Measurements from ENCODE around the gene POLR3B. TPM values are rescaled to one million over a fixed set of nuclear protein-coding genes. Genes with fewer than 3 reads are reported as not detected.

POLR3B gene
- total RNA-seq, 4 donors from 2014 or later = 5.7 to 7.9 (median 6.4) TPM

DNA sequence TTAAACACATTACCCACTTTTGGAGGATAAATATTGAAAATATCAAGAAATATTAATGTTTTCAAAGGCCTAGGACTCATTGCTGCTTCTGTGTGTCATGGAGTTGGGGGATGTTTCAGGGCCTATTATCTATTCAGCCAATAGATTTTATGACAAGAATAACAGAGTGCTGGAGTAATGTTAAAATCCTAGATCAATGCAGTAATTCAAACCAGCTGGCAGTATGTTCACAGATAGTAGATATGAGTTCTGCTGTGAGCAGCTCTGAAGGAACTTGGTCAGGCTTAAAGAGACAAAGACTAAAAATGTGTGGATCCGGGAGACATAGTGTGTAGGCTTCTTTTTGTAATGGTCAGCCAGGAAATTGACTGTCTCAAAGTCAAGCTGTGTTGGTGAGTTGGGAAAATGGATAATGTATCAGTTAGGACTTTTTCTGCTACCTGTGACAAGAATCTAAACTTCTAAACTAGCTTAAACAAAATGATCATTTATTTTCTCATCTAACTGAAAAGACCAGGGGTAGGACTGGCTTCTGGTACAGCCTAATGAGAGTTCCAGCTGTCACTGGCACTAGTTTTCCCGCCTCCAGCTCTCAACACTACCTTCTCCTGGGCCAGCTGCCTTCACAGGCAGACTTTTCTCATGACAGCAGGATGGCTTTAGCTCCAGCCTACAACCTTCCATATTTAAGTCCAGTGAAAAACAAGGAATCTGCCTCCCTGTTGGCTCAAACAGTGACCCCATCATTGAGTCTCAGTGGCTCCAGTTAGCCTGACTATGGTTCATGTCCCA is 16.3 kb upstream of the POLR3B start:
- Histone ChIP-seq H3K4me3 (no peak overlapping the region), H3K4me1 (peaks cover 7 to 54% (median 19%) of the 10 kb centered on the region in 3 donors), H3K36me3 (peaks cover 0 to 63% of the 10 kb centered on the region in 2 donors), H3K27me3 (no peaks in the 10 kb centered on the region), H3K27ac (peak overlapping the region; percentile 64 to 77 (median 71)), H3K9me3 (no peaks in the 10 kb centered on the region)
- TF ChIP-seq EP300 (IDR thresholded peaks at IDR 0.05) = no peak
- TF ChIP-seq CTCF (IDR thresholded peaks at IDR 0.05) = no peak
- no peak for TF ChIP-seq POLR2A (IDR thresholded peaks at IDR 0.05)
- TF ChIP-seq POLR2AphosphoS5 (IDR thresholded peaks at IDR 0.05) = no peak
- WGBS, 2 donors (ENCODE audit: low coverage in 1 of 2) = 59 to 75% methylated on average over 2 of the region's 2 CpGs
- ATAC-seq = no peak

DNA sequence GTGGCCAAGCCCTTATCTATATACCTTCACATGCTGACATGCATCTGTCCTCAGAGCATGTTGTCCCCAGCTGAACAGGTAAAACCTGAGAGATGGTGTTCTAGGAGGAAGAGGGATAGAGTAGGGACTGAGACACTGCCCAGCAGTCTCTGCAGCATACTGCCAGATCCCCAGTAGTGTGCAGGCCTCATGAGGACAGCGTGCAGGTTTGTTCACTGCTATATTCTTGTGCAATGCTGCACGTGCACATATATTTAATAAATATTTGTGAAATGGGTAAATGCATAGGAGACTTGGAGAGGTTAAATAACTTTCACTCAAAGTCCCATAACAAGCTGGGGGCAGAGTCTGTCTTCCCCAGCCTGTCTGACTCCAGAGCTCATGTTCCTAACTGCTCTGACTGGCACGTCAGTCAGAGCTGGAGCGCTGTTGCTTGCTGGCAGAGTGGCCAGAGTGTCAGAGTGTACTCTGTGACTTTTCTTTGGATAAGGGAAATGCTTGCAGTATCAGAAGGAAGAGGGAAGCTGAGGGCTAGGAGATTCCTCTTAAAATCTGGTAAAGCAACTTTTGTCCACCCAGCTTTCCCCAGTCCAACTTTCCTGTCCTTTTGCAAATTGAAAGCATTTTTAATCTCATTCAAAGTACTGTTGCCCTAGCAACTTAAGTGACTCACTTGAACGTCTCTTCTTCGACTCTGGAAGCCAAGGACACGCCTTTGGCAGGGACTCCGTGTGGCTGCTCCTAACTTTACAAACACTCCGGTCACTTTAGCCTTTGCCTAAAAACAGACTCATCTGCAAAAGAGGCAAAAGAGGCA is 14.9 kb upstream of the POLR3B start:
- H3K36me3 ChIP-seq = peaks cover 0 to 64% of the 10 kb centered on the region in 2 donors
- peaks cover 7 to 45% (median 19%) of the 10 kb centered on the region in 3 donors for H3K4me1 ChIP-seq
- peak; percentile 96 for ATAC-seq
- no peaks in the 10 kb centered on the region for H3K9me3 ChIP-seq
- peak overlapping the region; percentile 64 to 77 (median 71) for H3K27ac ChIP-seq
- H3K27me3 ChIP-seq = no peaks in the 10 kb centered on the region
- TF ChIP-seq POLR2AphosphoS5 (IDR thresholded peaks at IDR 0.05) (peak; percentile 56), EP300 (IDR thresholded peaks at IDR 0.05) (no peak)
- WGBS, 2 donors (ENCODE audit: low coverage in 1 of 2) = 11 to 20% methylated on average over 8 to 9 of the region's 9 CpGs
- peak overlapping the region; percentile 6 to 15 for H3K4me3 ChIP-seq

DNA sequence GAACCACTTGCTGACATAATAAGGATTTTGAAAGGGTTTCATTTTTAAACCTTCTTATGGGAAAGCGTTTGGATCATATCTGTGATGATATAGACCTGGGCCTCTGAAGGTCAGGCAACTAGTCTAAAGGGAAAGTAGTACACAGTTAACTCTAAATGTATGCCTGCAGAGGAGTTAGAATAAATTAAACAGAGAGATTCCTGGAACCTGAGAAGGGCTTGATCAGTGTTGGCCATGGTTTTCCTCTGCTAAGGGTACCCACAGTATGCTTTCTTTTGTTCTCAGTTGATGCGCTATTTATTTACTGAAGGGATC is 14.4 kb upstream of the POLR3B start:
- H3K36me3 ChIP-seq = peaks cover 0 to 64% of the 10 kb centered on the region in 2 donors
- WGBS, 2 donors (ENCODE audit: low coverage in 1 of 2) = 48 to 73% methylated on average over 1 to 2 of the region's 2 CpGs
- no peak for TF ChIP-seq POLR2A (IDR thresholded peaks at IDR 0.05)
- TF ChIP-seq CTCF (IDR thresholded peaks at IDR 0.05) = no peak
- no peak for TF ChIP-seq POLR2AphosphoS5 (IDR thresholded peaks at IDR 0.05)
- no peak for TF ChIP-seq EP300 (IDR thresholded peaks at IDR 0.05)

GRCh38 chr12:106344131-106344530 is 13.4 kb upstream of the POLR3B start:
- no peaks in the 10 kb centered on the region for H3K27me3 ChIP-seq
- H3K4me3 ChIP-seq = no peak overlapping the region
- 83 to 94% methylated on average over 2 to 4 of the region's 5 CpGs for WGBS, 2 donors (ENCODE audit: low coverage in 1 of 2)
- no peak for TF ChIP-seq POLR2A (IDR thresholded peaks at IDR 0.05)
- TF ChIP-seq EP300 (IDR thresholded peaks at IDR 0.05) = no peak
- no peak for TF ChIP-seq POLR2AphosphoS5 (IDR thresholded peaks at IDR 0.05)
- no peak for TF ChIP-seq CTCF (IDR thresholded peaks at IDR 0.05)
- peak overlapping the region in 3 of 4 donors; percentile 64 to 77 (median 77) for H3K27ac ChIP-seq
- H3K36me3 ChIP-seq = peaks cover 0 to 56% of the 10 kb centered on the region in 2 donors
- no peaks in the 10 kb centered on the region for H3K9me3 ChIP-seq
- H3K4me1 ChIP-seq = peaks cover 7 to 48% (median 19%) of the 10 kb centered on the region in 3 donors
- no peak for ATAC-seq

More for the DNA sequence above, 14.4 kb upstream of the POLR3B start:
- peak overlapping the region; percentile 6 to 15 for H3K4me3 ChIP-seq
- no peaks in the 10 kb centered on the region for H3K27me3 ChIP-seq
- no peaks in the 10 kb centered on the region for H3K9me3 ChIP-seq
- H3K4me1 ChIP-seq = peaks cover 7 to 47% (median 19%) of the 10 kb centered on the region in 3 donors
- H3K27ac ChIP-seq = peak overlapping the region; percentile 64 to 77 (median 71)
- ATAC-seq = no peak

GRCh38 chr12:106345746-106346145 is 11.8 kb upstream of the POLR3B start:
- Histone ChIP-seq H3K4me1 (peaks cover 7 to 42% (median 19%) of the 10 kb centered on the region in 3 donors), H3K27me3 (no peaks in the 10 kb centered on the region), H3K27ac (peak overlapping the region in 1 of 4 donors; percentile 4), H3K4me3 (no peak overlapping the region), H3K36me3 (peaks cover 0 to 54% of the 10 kb centered on the region in 2 donors), H3K9me3 (no peaks in the 10 kb centered on the region)
- WGBS, 2 donors (ENCODE audit: low coverage in 1 of 2) = 64 to 93% methylated on average over 3 to 5 of the region's 5 CpGs
- no peak for TF ChIP-seq POLR2AphosphoS5 (IDR thresholded peaks at IDR 0.05)
- TF ChIP-seq EP300 (IDR thresholded peaks at IDR 0.05) = no peak
- TF ChIP-seq POLR2A (IDR thresholded peaks at IDR 0.05) = no peak
- TF ChIP-seq CTCF (IDR thresholded peaks at IDR 0.05) = peak in 2 of 4 experiments; percentile 23 to 41
- ATAC-seq = peak; percentile 30
